RWPE1 (cell line): ENCODE measurements around the gene HHAT.
A peak's percentile ranks its signal among the peaks of the same experiment; 100 is the strongest.

Source experiments
- CTCF ChIA-PET: fragments of 350-600 bp; sonication (Branson Sonifier 250); formaldehyde crosslinking; extraction: SDS; loops from one replicate; lab custom pipeline; 2021; lab: Yijun Ruan, JAX
- POLR2A ChIA-PET: fragments of 400-600 bp; formaldehyde crosslinking; extraction: SDS; loops from one replicate; lab custom pipeline; 2020; ENCODE audit warnings: antibody characterized with exemption; ENCODE audit not compliant: low non-redundant PET; lab: Yijun Ruan, JAX
- DNase-seq: peaks from one replicate; pipeline ENCODE4 v3.0.0; 2012; ENCODE audit warnings: low spot score
- H3K27ac ChIP-seq: fragments of 450-650 bp; 2 replicates; pipeline ENCODE4 v1.5.1; 2017
- CTCF ChIP-seq: fragments of 450-650 bp; conservative IDR thresholded peaks from 2 replicates; pipeline ENCODE4 v1.5.1; 2017; ENCODE audit warnings: low read depth, mild to moderate bottlenecking

The HHAT gene

GRCh38 chr1:210311726-210312493, 16.8 kb upstream of the HHAT start:
- DNase-seq, result no peak
- no peak for TF ChIP-seq CTCF
- H3K27ac ChIP-seq, result peak overlapping the region; percentile 28; the same call in 1 of the 2 replicates
- CTCF ChIA-PET, result interaction anchor here (0.7 kb wide), 2 partner anchors 24 to 459 kb away, joined by 3 read pairs; no protein-coding TSS in a partner anchor
- POLR2A ChIA-PET, result no interaction called here

- H3K27ac ChIP-seq, result no peak overlapping the region
- POLR2A ChIA-PET, result interaction anchor here (0.7 kb wide), 1 partner anchor 138 kb away, joined by 5 read pairs; no protein-coding TSS in a partner anchor
- CTCF ChIA-PET, result no interaction called here
- no peak for TF ChIP-seq CTCF
- DNase-seq, result no peak
Measured at GRCh38 chr1:210313046-210313595, 15.6 kb upstream of the HHAT start.

- POLR2A ChIA-PET, result no interaction called here
- no peak for DNase-seq
- CTCF ChIA-PET, result interaction anchor here (0.6 to 0.9 kb wide), 3 partner anchors 47 to 700 kb away, joined by 3 to 5 read pairs (median 3); no protein-coding TSS in a partner anchor
- H3K27ac ChIP-seq, result no peak overlapping the region
- TF ChIP-seq CTCF, result no peak
Measured at GRCh38 chr1:210313921-210314320, 14.8 kb upstream of the HHAT start.

DNA sequence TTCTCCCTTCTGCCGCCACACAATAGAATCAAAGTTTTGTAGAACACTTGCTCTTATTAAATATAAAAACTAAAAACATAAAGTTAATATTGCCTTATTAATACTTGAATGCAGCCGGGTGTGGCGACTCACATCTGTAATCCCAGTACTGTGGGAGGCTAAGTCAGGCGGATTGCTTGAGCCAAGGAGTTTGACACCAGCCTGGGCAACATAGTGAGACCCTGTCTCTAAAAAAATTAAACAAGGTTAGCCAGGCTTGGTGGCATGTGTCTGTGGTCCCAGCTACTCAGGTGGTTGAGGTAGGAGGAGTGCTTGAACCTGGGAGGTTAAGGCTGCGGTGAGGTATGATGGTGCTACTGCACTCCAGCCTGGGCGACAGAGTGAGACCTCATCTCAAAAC, 13.2 kb upstream of the HHAT start:
- H3K27ac ChIP-seq, result no peak overlapping the region
- POLR2A ChIA-PET, result no interaction called here
- no peak for TF ChIP-seq CTCF
- CTCF ChIA-PET, result interaction anchor here (0.8 kb wide), 1 partner anchor 306 kb away, joined by 3 read pairs; no protein-coding TSS in a partner anchor
- no peak for DNase-seq

DNA sequence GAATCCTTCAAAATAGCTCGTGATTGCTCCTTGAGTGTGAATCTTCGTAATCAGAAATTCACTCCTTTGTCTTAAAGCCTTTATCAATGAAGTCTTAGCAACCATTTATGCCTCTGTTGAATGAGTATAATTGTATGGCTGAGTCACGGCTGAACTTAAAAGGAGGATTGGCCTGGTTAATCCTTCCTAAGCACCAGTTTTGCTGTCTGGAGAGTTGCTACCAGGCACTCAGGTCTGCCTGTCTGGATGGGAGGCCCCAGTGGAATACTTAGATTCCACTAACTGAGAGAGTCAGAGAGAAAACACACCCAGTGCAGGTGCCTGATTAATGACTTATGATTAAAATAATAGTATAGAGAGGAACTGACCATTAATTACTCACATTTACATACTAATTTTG, 7.6 kb upstream of the HHAT start:
- CTCF ChIA-PET, result no interaction called here
- peak; percentile 19 for DNase-seq
- POLR2A ChIA-PET, result no interaction called here
- H3K27ac ChIP-seq, result peak overlapping the region; percentile 70
- TF ChIP-seq CTCF, result no peak

DNA sequence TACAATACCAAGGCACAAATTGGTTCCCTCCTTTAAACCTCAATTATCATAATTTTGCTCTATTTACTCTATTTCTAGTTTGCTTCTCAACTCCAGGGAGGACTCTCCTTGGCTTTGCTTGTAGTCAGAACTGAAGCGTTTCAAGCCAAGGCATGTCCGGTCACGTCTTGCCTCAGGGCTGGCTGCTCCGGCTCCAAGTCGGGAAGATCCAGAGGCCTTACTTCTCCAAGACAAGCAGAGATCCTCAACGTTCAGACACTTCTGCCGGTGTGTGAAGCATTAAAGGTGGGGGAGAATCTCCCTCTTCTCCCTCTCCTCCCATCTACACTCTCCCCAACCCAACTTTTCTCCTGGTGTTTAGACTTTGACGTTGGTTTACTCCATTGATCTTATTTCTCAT, 7.2 kb upstream of the HHAT start:
- CTCF ChIA-PET, result no interaction called here
- peak; percentile 86 for DNase-seq
- POLR2A ChIA-PET, result no interaction called here
- TF ChIP-seq CTCF, result no peak
- H3K27ac ChIP-seq, result peak overlapping the region; percentile 70
